IMR-90 (cell line): ENCODE measurements around the gene CD6. TPM values are rescaled to one million over a fixed set of nuclear protein-coding genes. Genes with fewer than 3 reads are reported as not detected.

Source experiments
- ATAC-seq: fragments of 200-7000 bp; cut with Tn5 transposase; 2 replicates; pipeline ENCODE4 v1.9.1; 2020; ENCODE audit warnings: low read depth, mild to moderate bottlenecking, moderate library complexity
- BruUV-seq: library from RNA; stranded (reverse); fragments of 400-500 nt; replicated peaks from 2 replicates; lab custom pipeline; 2021; lab: Mats Ljungman, UMichigan
- CTCF ChIA-PET: fragments of 300-600 bp; formaldehyde crosslinking; extraction: SDS; loops from one replicate; lab custom pipeline; 2021; ENCODE audit warnings: antibody characterized with exemption; lab: Yijun Ruan, JAX
- POLR2A ChIA-PET: fragments of 300-600 bp; sonication (Branson Sonifier 250); formaldehyde crosslinking; loops from one replicate; lab custom pipeline; 2022; ENCODE audit warnings: antibody characterized with exemption; ENCODE audit not compliant: unreplicated experiment; lab: Charles Lee
- DNase-seq: peaks from one replicate; pipeline ENCODE4 v3.0.0; 2013
- H2AFZ ChIP-seq: replicated peaks from 2 replicates; pipeline ENCODE3; 2013; ENCODE audit warnings: low read length, mild to moderate bottlenecking; ENCODE audit not compliant: poor library complexity
- H2AK5ac ChIP-seq: 2 replicates; pipeline ENCODE4 v1.6.1; 2013; ENCODE audit warnings: low read depth, low read length, inconsistent platforms
- H2AK9ac ChIP-seq: replicated peaks from 2 replicates; pipeline ENCODE3; 2013; ENCODE audit warnings: mild to moderate bottlenecking, low read depth, low read length, moderate library complexity; ENCODE audit not compliant: poor library complexity
- H2BK120ac ChIP-seq: 2 replicates; pipeline ENCODE4 v1.6.1; 2013; ENCODE audit warnings: low read depth, low read length, inconsistent platforms
- H2BK15ac ChIP-seq: 3 replicates; pipeline ENCODE4 v1.6.1; 2013; ENCODE audit warnings: low read depth, low read length, inconsistent platforms
- H2BK20ac ChIP-seq: 2 replicates; pipeline ENCODE4 v1.6.1; 2013; ENCODE audit warnings: low read depth, mild to moderate bottlenecking, inconsistent platforms, low read length, moderate library complexity
- H2BK5ac ChIP-seq: 2 replicates; pipeline ENCODE4 v1.6.1; 2013; ENCODE audit warnings: mild to moderate bottlenecking, low read depth, low read length, inconsistent platforms; ENCODE audit not compliant: poor library complexity, severe bottlenecking
- H3K14ac ChIP-seq: replicated peaks from 2 replicates; pipeline ENCODE4 v1.6.1; 2013; ENCODE audit warnings: low read depth, low read length, inconsistent platforms
- H3K18ac ChIP-seq: 2 replicates; pipeline ENCODE4 v1.6.1; 2013; ENCODE audit warnings: low read depth, low read length, control low read depth
- H3K23ac ChIP-seq: 2 replicates; pipeline ENCODE4 v1.6.1; 2013; ENCODE audit warnings: low read depth, low read length, inconsistent platforms
- H3K27ac ChIP-seq: 2 replicates; pipeline ENCODE4 v1.5.1; 2013; ENCODE audit warnings: mild to moderate bottlenecking, control low read depth, low read length; ENCODE audit not compliant: insufficient read depth
- H3K27me3 ChIP-seq: 2 replicates; pipeline ENCODE4 v1.6.1; 2013; ENCODE audit warnings: low read length; ENCODE audit not compliant: control insufficient read depth, insufficient read depth
- H3K36me3 ChIP-seq: 2 replicates; pipeline ENCODE4 v1.6.1; 2013; ENCODE audit warnings: low read length, mixed read lengths; ENCODE audit not compliant: control insufficient read depth, insufficient read depth
- H3K4ac ChIP-seq: 2 replicates; pipeline ENCODE4 v1.6.1; 2013; ENCODE audit warnings: low read depth, low read length, inconsistent platforms
- H3K4me1 ChIP-seq: 2 replicates; pipeline ENCODE4 v1.6.1; 2013; ENCODE audit warnings: low read length, mixed read lengths; ENCODE audit not compliant: control insufficient read depth, insufficient read depth
- H3K4me2 ChIP-seq: 2 replicates; pipeline ENCODE4 v1.6.1; 2013; ENCODE audit warnings: low read depth, mild to moderate bottlenecking, control low read depth, low read length, moderate library complexity
- H3K4me3 ChIP-seq: 2 replicates; pipeline ENCODE4 v1.5.1; 2013; ENCODE audit warnings: low read depth, mild to moderate bottlenecking, control low read depth, low read length, moderate library complexity; ENCODE audit not compliant: insufficient read depth
- H3K56ac ChIP-seq: 2 replicates; pipeline ENCODE4 v1.6.1; 2013; ENCODE audit warnings: low read length, inconsistent platforms; ENCODE audit not compliant: insufficient read depth; ENCODE audit errors: extremely low read depth
- H3K79me1 ChIP-seq, 2 experiments: 2 replicates each; pipeline ENCODE4 v1.6.1; 2013; ENCODE audit warnings: low read length in 2 of 2, inconsistent platforms in 1 of 2, low read depth in 1 of 2
- H3K9ac ChIP-seq: 2 replicates; pipeline ENCODE4 v1.6.1; 2013; ENCODE audit warnings: low read depth, low read length, control low read depth
- H3K9me1 ChIP-seq: 2 replicates; pipeline ENCODE4 v1.6.1; 2013; ENCODE audit warnings: low read length, inconsistent platforms; ENCODE audit not compliant: insufficient read depth
- H3K9me3 ChIP-seq: 2 replicates; pipeline ENCODE4 v1.6.1; 2013; ENCODE audit warnings: low read length; ENCODE audit not compliant: control insufficient read depth, insufficient read depth
- H4K20me1 ChIP-seq: 2 replicates; pipeline ENCODE4 v1.6.1; 2013; ENCODE audit warnings: low read length, inconsistent platforms; ENCODE audit not compliant: insufficient read depth
- H4K5ac ChIP-seq: 2 replicates; pipeline ENCODE4 v1.6.1; 2013; ENCODE audit warnings: mild to moderate bottlenecking, low read depth, low read length, control low read depth
- H4K8ac ChIP-seq, 2 experiments: 2 replicates each; pipeline ENCODE4 v1.6.1; 2013; ENCODE audit warnings: low read depth in 2 of 2, low read length in 2 of 2, control low read depth in 1 of 2, inconsistent platforms in 1 of 2
- H4K91ac ChIP-seq: 2 replicates; pipeline ENCODE4 v1.6.1; 2013; ENCODE audit warnings: low read depth, low read length, inconsistent platforms; ENCODE audit not compliant: insufficient read depth
- BHLHE40 ChIP-seq: fragments of 150-350 bp; IDR thresholded peaks from 2 replicates; pipeline ENCODE4 v1.6.1; 2016; ENCODE audit warnings: mild to moderate bottlenecking, low read depth, low read length
- CEBPB ChIP-seq: IDR thresholded peaks from 2 replicates; pipeline ENCODE4 v1.6.1; 2012; ENCODE audit warnings: low read depth, low read length, improper control_type of control experiment
- CHD1 ChIP-seq: IDR thresholded peaks from 2 replicates; pipeline ENCODE4 v1.6.1; 2012; ENCODE audit warnings: low read depth, low read length, improper control_type of control experiment
- MAZ ChIP-seq: IDR thresholded peaks from 2 replicates; pipeline ENCODE4 v1.6.1; 2012; ENCODE audit warnings: low read depth, mild to moderate bottlenecking, low read length, improper control_type of control experiment, moderate library complexity, borderline replicate concordance
- NFE2L2 ChIP-seq: fragments of 150-350 bp; IDR thresholded peaks from 2 replicates; pipeline ENCODE4 v1.6.1; 2016; ENCODE audit warnings: low read depth, mild to moderate bottlenecking, low read length
- RAD21 ChIP-seq: IDR thresholded peaks from 2 replicates; pipeline ENCODE4 v1.6.1; 2012; ENCODE audit warnings: low read length, improper control_type of control experiment
- RCOR1 ChIP-seq: IDR thresholded peaks from 2 replicates; pipeline ENCODE4 v1.6.1; 2012; ENCODE audit warnings: mild to moderate bottlenecking, low read length, improper control_type of control experiment; ENCODE audit not compliant: insufficient replicate concordance
- RFX5 ChIP-seq: IDR thresholded peaks from 2 replicates; pipeline ENCODE4 v1.8.0; 2012; ENCODE audit warnings: low read depth, mild to moderate bottlenecking, low read length, moderate library complexity
- SMC3 ChIP-seq: fragments of 150-350 bp; IDR thresholded peaks from 2 replicates; pipeline ENCODE4 v1.6.1; 2016; ENCODE audit warnings: low read depth, mild to moderate bottlenecking, antibody characterized with exemption, low read length, moderate library complexity
- WGBS, 2 experiments: methylation state at CpG; one replicate each; pipeline versions ENCODE4 v1.1.5 to v1.1.7; 2013; ENCODE audit warnings: missing lambda C conversion rate in 2 of 2; ENCODE audit not compliant: insufficient read length in 1 of 2; ENCODE audit errors: extremely low coverage in 2 of 2; 5-methylcytosine and 5-hydroxymethylcytosine counted together
- dilution Hi-C: fragments of 300-500 bp; cut with HindIII; formaldehyde crosslinking; loops from one replicate; pipeline ENCODE4 v1.14.3; 2018; ENCODE audit warnings: low sequenced_read_pairs; ENCODE audit not compliant: unreplicated experiment
- in situ Hi-C: fragments of 300-500 bp; cut with MboI; formaldehyde crosslinking; loops from 3 replicates; pipeline ENCODE4 v1.14.3; 2019; ENCODE audit warnings: low sequenced_read_pairs, inconsistent platforms, mixed read lengths
- intact Hi-C: fragments of 100-400 bp; cut with micrococcal nuclease; formaldehyde crosslinking; loops from 2 replicates; pipeline ENCODE4 v1.10.0; 2022
- polyA plus RNA-seq, 3 experiments: library from polyadenylated mRNA; depleted of rRNA; stranded (reverse); fragments of >200 nt; gene quantifications; 2 replicates each; pipeline ENCODE4 v1.2.3, GENCODE V29; 2012; ENCODE audit warnings: low replicate concordance in 1 of 3
- total RNA-seq: library from RNA; depleted of rRNA; stranded (reverse); fragments of >200 nt; gene quantifications from 2 replicates; pipeline ENCODE4 v1.2.3, GENCODE V29; 2012
- TF ChIP-seq, protein P1 (sequence below): fragments of 150-350 bp; IDR thresholded peaks from 2 replicates; pipeline ENCODE4 v1.6.1; 2017; ENCODE audit warnings: mild to moderate bottlenecking, antibody characterized with exemption, low read length, low read depth
- TF ChIP-seq, protein P2 (sequence below): fragments of 150-350 bp; IDR thresholded peaks from 2 replicates; pipeline ENCODE4 v1.6.1; 2016; ENCODE audit warnings: low read depth, mild to moderate bottlenecking, low read length, moderate library complexity, borderline replicate concordance
- TF ChIP-seq, protein P3 (sequence below): conservative IDR thresholded peaks from 2 replicates; pipeline ENCODE4 v1.5.1; 2012; ENCODE audit warnings: mild to moderate bottlenecking, low read depth, low read length, improper control_type of control experiment

Gene CD6
- total and polyA plus RNA-seq, 2 of the 4 experiments (the other 2 are of a cell fraction): not detected

DNA sequence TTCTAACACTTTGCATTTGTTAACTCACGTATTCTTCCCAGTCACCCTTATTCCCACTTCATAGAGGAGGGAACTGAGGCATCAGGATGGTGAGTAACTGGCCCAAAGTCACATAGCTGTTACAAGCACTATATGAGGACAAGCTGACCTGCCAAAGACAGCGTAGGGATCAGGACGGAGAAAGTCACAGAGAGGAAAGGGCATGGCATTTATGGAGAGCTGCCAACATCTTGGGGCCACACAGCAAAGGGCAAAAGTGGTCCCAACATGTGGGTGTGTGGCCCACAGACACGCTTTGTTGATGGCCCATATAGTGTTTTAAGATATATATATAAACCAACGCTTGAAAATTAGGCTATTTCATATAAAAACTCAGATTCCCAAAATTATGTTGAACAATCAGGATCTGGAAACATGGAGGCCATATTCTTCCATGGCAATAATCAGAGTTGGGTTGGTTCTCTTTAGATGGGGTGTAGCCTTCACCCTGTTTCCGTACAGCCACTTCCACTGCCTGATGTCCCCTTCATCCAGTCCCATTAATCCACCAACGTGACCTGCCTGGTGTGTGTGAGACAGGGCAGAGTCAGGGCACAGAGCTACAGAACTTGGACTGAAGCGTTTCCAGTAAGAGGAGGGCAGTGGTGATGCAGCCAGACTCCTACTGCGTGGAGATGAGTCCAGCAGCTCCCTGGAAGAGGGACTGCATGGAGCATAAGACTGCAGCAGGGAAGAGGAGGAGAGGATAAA is 90.9 kb downstream of the CD6 start:
- no peak overlapping the region for H4K8ac ChIP-seq
- ChIA-PET CTCF (interaction anchor here (0.5 kb wide), 1 partner anchor 52 kb away, joined by 4 read pairs; no protein-coding TSS in a partner anchor), POLR2A (no interaction called here)
- 62% methylated on average over 2 of the region's 9 CpGs; no CpG with 5 or more reads in 1 of the 2 experiments for whole genome bisulfite sequencing, 2 experiments
- no peaks in the 10 kb centered on the region; the same call in 1 of the 2 replicates for H3K9me1 ChIP-seq
- no peak overlapping the region for H3K4ac ChIP-seq
- no peak overlapping the region for H3K14ac ChIP-seq
- no peak overlapping the region for H4K91ac ChIP-seq
- no peak for ATAC-seq
- intact Hi-C loops: no loop called here
- no peak overlapping the region for H3K56ac ChIP-seq
- H2BK120ac ChIP-seq: no peak overlapping the region
- H3K18ac ChIP-seq: no peak overlapping the region
- TF ChIP-seq RFX5 (no peak), MAZ (no peak), SMC3 (no peak), BHLHE40 (no peak), CEBPB (no peak), RCOR1 (no peak), NFE2L2 (no peak), RAD21 (no peak), CHD1 (no peak)
- TF ChIP-seq, protein P1, sequence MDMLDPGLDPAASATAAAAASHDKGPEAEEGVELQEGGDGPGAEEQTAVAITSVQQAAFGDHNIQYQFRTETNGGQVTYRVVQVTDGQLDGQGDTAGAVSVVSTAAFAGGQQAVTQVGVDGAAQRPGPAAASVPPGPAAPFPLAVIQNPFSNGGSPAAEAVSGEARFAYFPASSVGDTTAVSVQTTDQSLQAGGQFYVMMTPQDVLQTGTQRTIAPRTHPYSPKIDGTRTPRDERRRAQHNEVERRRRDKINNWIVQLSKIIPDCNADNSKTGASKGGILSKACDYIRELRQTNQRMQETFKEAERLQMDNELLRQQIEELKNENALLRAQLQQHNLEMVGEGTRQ: no peak
- TF ChIP-seq, protein P2, sequence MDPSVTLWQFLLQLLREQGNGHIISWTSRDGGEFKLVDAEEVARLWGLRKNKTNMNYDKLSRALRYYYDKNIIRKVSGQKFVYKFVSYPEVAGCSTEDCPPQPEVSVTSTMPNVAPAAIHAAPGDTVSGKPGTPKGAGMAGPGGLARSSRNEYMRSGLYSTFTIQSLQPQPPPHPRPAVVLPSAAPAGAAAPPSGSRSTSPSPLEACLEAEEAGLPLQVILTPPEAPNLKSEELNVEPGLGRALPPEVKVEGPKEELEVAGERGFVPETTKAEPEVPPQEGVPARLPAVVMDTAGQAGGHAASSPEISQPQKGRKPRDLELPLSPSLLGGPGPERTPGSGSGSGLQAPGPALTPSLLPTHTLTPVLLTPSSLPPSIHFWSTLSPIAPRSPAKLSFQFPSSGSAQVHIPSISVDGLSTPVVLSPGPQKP: no peak
- TF ChIP-seq, protein P3, sequence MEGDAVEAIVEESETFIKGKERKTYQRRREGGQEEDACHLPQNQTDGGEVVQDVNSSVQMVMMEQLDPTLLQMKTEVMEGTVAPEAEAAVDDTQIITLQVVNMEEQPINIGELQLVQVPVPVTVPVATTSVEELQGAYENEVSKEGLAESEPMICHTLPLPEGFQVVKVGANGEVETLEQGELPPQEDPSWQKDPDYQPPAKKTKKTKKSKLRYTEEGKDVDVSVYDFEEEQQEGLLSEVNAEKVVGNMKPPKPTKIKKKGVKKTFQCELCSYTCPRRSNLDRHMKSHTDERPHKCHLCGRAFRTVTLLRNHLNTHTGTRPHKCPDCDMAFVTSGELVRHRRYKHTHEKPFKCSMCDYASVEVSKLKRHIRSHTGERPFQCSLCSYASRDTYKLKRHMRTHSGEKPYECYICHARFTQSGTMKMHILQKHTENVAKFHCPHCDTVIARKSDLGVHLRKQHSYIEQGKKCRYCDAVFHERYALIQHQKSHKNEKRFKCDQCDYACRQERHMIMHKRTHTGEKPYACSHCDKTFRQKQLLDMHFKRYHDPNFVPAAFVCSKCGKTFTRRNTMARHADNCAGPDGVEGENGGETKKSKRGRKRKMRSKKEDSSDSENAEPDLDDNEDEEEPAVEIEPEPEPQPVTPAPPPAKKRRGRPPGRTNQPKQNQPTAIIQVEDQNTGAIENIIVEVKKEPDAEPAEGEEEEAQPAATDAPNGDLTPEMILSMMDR: no peak
- no peak overlapping the region for H3K23ac ChIP-seq
- H2AFZ ChIP-seq: no peak overlapping the region
- H4K20me1 ChIP-seq: no peaks in the 10 kb centered on the region
- H2BK20ac ChIP-seq: no peak overlapping the region
- H3K4me2 ChIP-seq: no peak overlapping the region
- H3K27ac ChIP-seq: no peak overlapping the region
- H2BK5ac ChIP-seq: no peak overlapping the region
- H3K4me3 ChIP-seq: no peak overlapping the region
- no peak for DNase-seq
- H2AK5ac ChIP-seq: no peak overlapping the region
- no TSS peak for BruUV-seq
- no peak overlapping the region for H4K5ac ChIP-seq
- H3K9ac ChIP-seq: no peak overlapping the region
- no peaks in the 10 kb centered on the region for H3K9me3 ChIP-seq
- dilution Hi-C loops: no loop called here
- H3K4me1 ChIP-seq: peaks cover 1% of the 10 kb centered on the region; the same call in 1 of the 2 replicates
- no peak overlapping the region for H2BK15ac ChIP-seq
- H3K79me1 ChIP-seq: no peaks in the 10 kb centered on the region
- H3K27me3 ChIP-seq: peaks cover 12% of the 10 kb centered on the region
- H3K36me3 ChIP-seq: no peaks in the 10 kb centered on the region
- in situ Hi-C loops: no loop called here
- no peak overlapping the region for H2AK9ac ChIP-seq
